Activated T-cell treated with anti-CD3 and anti-CD28 coated beads, Interleukin-2, amount 50 U/mL, for 4 hours (primary cell): ENCODE results near the gene RHEBL1. TPM values are rescaled to one million over a fixed set of nuclear protein-coding genes. Genes with fewer than 3 reads are reported as not detected.

Source experiments
- ATAC-seq, 2 donors: fragments of 200-7000 bp; cut with Tn5 transposase; one replicate each; pipeline ENCODE4 v1.10.0; 2021
- DNase-seq: peaks from one replicate; pipeline ENCODE4 v3.0.0-alpha.2; 2020
- H3K27me3 Mint-ChIP-seq: one replicate; pipeline ENCODE4 v1.8.0; 2021; ENCODE audit warnings: low read depth, mixed read lengths
- H3K36me3 Mint-ChIP-seq: one replicate; pipeline ENCODE4 v1.8.0; 2022; ENCODE audit warnings: mixed read lengths; ENCODE audit not compliant: insufficient read depth
- H3K4me1 Mint-ChIP-seq: one replicate; pipeline ENCODE4 v1.8.0; 2021; ENCODE audit warnings: low read depth, mixed read lengths
- H3K4me3 Mint-ChIP-seq: one replicate; pipeline ENCODE4 v1.8.0; 2021; ENCODE audit warnings: mild to moderate bottlenecking, moderate library complexity, mixed read lengths
- H3K9me3 Mint-ChIP-seq: one replicate; pipeline ENCODE4 v1.8.0; 2021; ENCODE audit warnings: mixed read lengths
- total RNA-seq, 3 donors: library from RNA; stranded (reverse); gene quantifications; one replicate each; pipeline ENCODE4 v1.2.1, GENCODE V29; 2021

Gene RHEBL1
- total RNA-seq, 3 donors from 2014 or later, result 4.5 to 5.2 (median 4.5) TPM

GRCh38 chr12:49040364-49040855 is 29.4 kb downstream of the RHEBL1 start:
- H3K27me3 Mint-ChIP-seq, result no peaks in the 10 kb centered on the region

GRCh38 chr12:49039421-49040363 is 30.1 kb downstream of the RHEBL1 start:
- Mint-ChIP-seq H3K4me3 (no peak overlapping the region), H3K4me1 (no peaks in the 10 kb centered on the region), H3K9me3 (no peaks in the 10 kb centered on the region), H3K27me3 (no peaks in the 10 kb centered on the region), H3K36me3 (peaks cover 23% of the 10 kb centered on the region)
- ATAC-seq, result no peak
- no peak for DNase-seq

More at GRCh38 chr12:49040364-49040855, 29.4 kb downstream of the RHEBL1 start:
- Mint-ChIP-seq H3K36me3 (peaks cover 27% of the 10 kb centered on the region), H3K9me3 (no peaks in the 10 kb centered on the region), H3K4me1 (no peaks in the 10 kb centered on the region), H3K4me3 (no peak overlapping the region)
- ATAC-seq (no peak), DNase-seq (no peak)

GRCh38 chr12:49038291-49038955 is 31.4 kb downstream of the RHEBL1 start:
- no peak for DNase-seq
- no peaks in the 10 kb centered on the region for H3K9me3 Mint-ChIP-seq
- peaks cover 17% of the 10 kb centered on the region for H3K36me3 Mint-ChIP-seq
- ATAC-seq, result no peak
- H3K4me3 Mint-ChIP-seq, result no peak overlapping the region
- H3K4me1 Mint-ChIP-seq, result no peaks in the 10 kb centered on the region
- no peaks in the 10 kb centered on the region for H3K27me3 Mint-ChIP-seq

GRCh38 chr12:49037947-49038237 is 31.9 kb downstream of the RHEBL1 start:
- ATAC-seq, result no peak
- Mint-ChIP-seq H3K9me3 (no peaks in the 10 kb centered on the region), H3K4me1 (no peaks in the 10 kb centered on the region), H3K27me3 (no peaks in the 10 kb centered on the region), H3K36me3 (peaks cover 15% of the 10 kb centered on the region), H3K4me3 (no peak overlapping the region)
- DNase-seq, result no peak

- H3K36me3 Mint-ChIP-seq, result peaks cover 14% of the 10 kb centered on the region
- no peaks in the 10 kb centered on the region for H3K27me3 Mint-ChIP-seq
- no peaks in the 10 kb centered on the region for H3K9me3 Mint-ChIP-seq
- DNase-seq (no peak), ATAC-seq (no peak)
- H3K4me1 Mint-ChIP-seq, result no peaks in the 10 kb centered on the region
- H3K4me3 Mint-ChIP-seq, result no peak overlapping the region
Observed at GRCh38 chr12:49037111-49037946, 32.5 kb downstream of the RHEBL1 start.

- ATAC-seq, result no peak
- H3K36me3 Mint-ChIP-seq, result peaks cover 12% of the 10 kb centered on the region
- no peaks in the 10 kb centered on the region for H3K4me1 Mint-ChIP-seq
Observed at GRCh38 chr12:49036029-49036428, 33.8 kb downstream of the RHEBL1 start.

GRCh38 chr12:49034286-49034622 is 35.5 kb downstream of the RHEBL1 start:
- Mint-ChIP-seq H3K36me3 (peaks cover 12% of the 10 kb centered on the region), H3K4me1 (no peaks in the 10 kb centered on the region), H3K9me3 (no peaks in the 10 kb centered on the region), H3K27me3 (no peaks in the 10 kb centered on the region), H3K4me3 (no peak overlapping the region)
- ATAC-seq (no peak), DNase-seq (no peak)

More at GRCh38 chr12:49036029-49036428, 33.8 kb downstream of the RHEBL1 start:
- Mint-ChIP-seq H3K27me3 (no peaks in the 10 kb centered on the region), H3K4me3 (no peak overlapping the region), H3K9me3 (no peaks in the 10 kb centered on the region)
- no peak for DNase-seq

GRCh38 chr12:49033611-49034285 is 36.0 kb downstream of the RHEBL1 start:
- ATAC-seq (no peak), DNase-seq (no peak)
- H3K4me1 Mint-ChIP-seq, result no peaks in the 10 kb centered on the region
- H3K36me3 Mint-ChIP-seq, result peaks cover 9% of the 10 kb centered on the region
- no peaks in the 10 kb centered on the region for H3K27me3 Mint-ChIP-seq
- H3K9me3 Mint-ChIP-seq, result no peaks in the 10 kb centered on the region
- no peak overlapping the region for H3K4me3 Mint-ChIP-seq

GRCh38 chr12:49032679-49033447 is 36.9 kb downstream of the RHEBL1 start:
- Mint-ChIP-seq H3K36me3 (peaks cover 11% of the 10 kb centered on the region), H3K9me3 (no peaks in the 10 kb centered on the region), H3K27me3 (no peaks in the 10 kb centered on the region), H3K4me3 (no peak overlapping the region), H3K4me1 (no peaks in the 10 kb centered on the region)
- DNase-seq (no peak), ATAC-seq (no peak)

- Mint-ChIP-seq H3K4me1 (no peaks in the 10 kb centered on the region), H3K27me3 (no peaks in the 10 kb centered on the region), H3K36me3 (peaks cover 15% of the 10 kb centered on the region), H3K9me3 (no peaks in the 10 kb centered on the region), H3K4me3 (no peak overlapping the region)
- DNase-seq, result no peak
- ATAC-seq, result no peak
Observed at GRCh38 chr12:49032276-49032675, 37.5 kb downstream of the RHEBL1 start.

- ATAC-seq (no peak), DNase-seq (no peak)
- H3K9me3 Mint-ChIP-seq, result no peaks in the 10 kb centered on the region
- H3K4me1 Mint-ChIP-seq, result no peaks in the 10 kb centered on the region
- H3K27me3 Mint-ChIP-seq, result no peaks in the 10 kb centered on the region
- peaks cover 11% of the 10 kb centered on the region for H3K36me3 Mint-ChIP-seq
- H3K4me3 Mint-ChIP-seq, result no peak overlapping the region
Observed at GRCh38 chr12:49031573-49032161, 38.1 kb downstream of the RHEBL1 start.

- Mint-ChIP-seq H3K4me1 (no peaks in the 10 kb centered on the region), H3K9me3 (no peaks in the 10 kb centered on the region), H3K27me3 (no peaks in the 10 kb centered on the region), H3K4me3 (no peak overlapping the region), H3K36me3 (peaks cover 12% of the 10 kb centered on the region)
- DNase-seq (no peak), ATAC-seq (no peak)
Observed at GRCh38 chr12:49030714-49031572, 38.8 kb downstream of the RHEBL1 start.
